Neuronal stem cell (in vitro differentiated cells): Measurements from ENCODE around the gene PNLDC1.
A peak's percentile ranks its signal among the peaks of the same experiment; 100 is the strongest.

Experiments
- DNase-seq: peaks from one replicate; pipeline ENCODE4 v3.0.0-alpha.2; 2013; ENCODE audit warnings: low spot score
- H2AFZ ChIP-seq: one replicate; pipeline ENCODE4 v1.6.1; 2013; ENCODE audit warnings: mild to moderate bottlenecking, low read length, inconsistent platforms
- H2AK5ac ChIP-seq: 2 replicates; pipeline ENCODE4 v1.6.1; 2013; ENCODE audit warnings: low read depth, mild to moderate bottlenecking, inconsistent platforms, low read length, moderate library complexity, mixed read lengths
- H2BK120ac ChIP-seq: 2 replicates; pipeline ENCODE4 v1.6.1; 2013; ENCODE audit warnings: low read depth, mild to moderate bottlenecking, inconsistent platforms, low read length, moderate library complexity, mixed read lengths
- H2BK12ac ChIP-seq: one replicate; pipeline ENCODE4 v1.6.1; 2013; ENCODE audit warnings: low read length, inconsistent platforms
- H2BK15ac ChIP-seq: 2 replicates; pipeline ENCODE4 v1.6.1; 2013; ENCODE audit warnings: mild to moderate bottlenecking, low read length, inconsistent platforms, mixed read lengths
- H2BK5ac ChIP-seq: one replicate; pipeline ENCODE4 v1.6.1; 2013; ENCODE audit warnings: inconsistent platforms, mild to moderate bottlenecking, low read length, moderate library complexity
- H3K14ac ChIP-seq: one replicate; pipeline ENCODE4 v1.6.1; 2013; ENCODE audit warnings: low read length, inconsistent platforms
- H3K18ac ChIP-seq: 2 replicates; pipeline ENCODE4 v1.6.1; 2013; ENCODE audit warnings: low read length, inconsistent platforms
- H3K23ac ChIP-seq: 2 replicates; pipeline ENCODE4 v1.6.1; 2013; ENCODE audit warnings: low read depth, mild to moderate bottlenecking, mixed read lengths, low read length, inconsistent platforms; ENCODE audit not compliant: poor library complexity
- H3K27ac ChIP-seq: replicated peaks from 3 replicates; pipeline ENCODE4 v1.5.1; 2013; ENCODE audit warnings: low read length, inconsistent platforms
- H3K27me3 ChIP-seq, 3 experiments: 2 replicates each; pipeline ENCODE4 v1.6.1; 2013; ENCODE audit warnings: low read length in 3 of 3, mild to moderate bottlenecking in 2 of 3, inconsistent platforms in 1 of 3, low read depth in 1 of 3, mixed read lengths in 1 of 3, moderate library complexity in 1 of 3; ENCODE audit not compliant: control insufficient read depth in 3 of 3, insufficient read depth in 3 of 3
- H3K36me3 ChIP-seq, 2 donors: replicated peaks in 1 of 2; 2 replicates each; pipeline ENCODE4 v1.6.1; 2013; ENCODE audit warnings: low read length in 2 of 2; ENCODE audit not compliant: control insufficient read depth in 2 of 2, insufficient read depth in 2 of 2
- H3K4ac ChIP-seq: 2 replicates; pipeline ENCODE4 v1.6.1; 2013; ENCODE audit warnings: inconsistent platforms, mild to moderate bottlenecking, low read length, moderate library complexity
- H3K4me1 ChIP-seq, 2 donors: 1 replicate in 1 of 2; 2 replicates in 1 of 2; pipeline ENCODE4 v1.6.1; 2013; ENCODE audit warnings: low read length in 2 of 2, low read depth in 1 of 2; ENCODE audit not compliant: control insufficient read depth in 2 of 2, insufficient read depth in 1 of 2
- H3K4me2 ChIP-seq: one replicate; pipeline ENCODE4 v1.6.1; 2013; ENCODE audit warnings: mild to moderate bottlenecking, low read length, inconsistent platforms; ENCODE audit not compliant: insufficient read depth, poor library complexity, severe bottlenecking
- H3K4me3 ChIP-seq, 2 donors: 2 replicates each; pipeline ENCODE4 v1.5.1; 2013; ENCODE audit warnings: low read length in 2 of 2, mild to moderate bottlenecking in 2 of 2, inconsistent platforms in 1 of 2, moderate library complexity in 1 of 2
- H3K79me1 ChIP-seq: one replicate; pipeline ENCODE4 v1.6.1; 2013; ENCODE audit warnings: low read depth, mild to moderate bottlenecking, inconsistent platforms, low read length, moderate library complexity
- H3K9ac ChIP-seq: one replicate; pipeline ENCODE4 v1.6.1; 2013; ENCODE audit warnings: mild to moderate bottlenecking, low read depth, low read length, inconsistent platforms; ENCODE audit not compliant: poor library complexity
- H3K9me3 ChIP-seq, 2 donors: replicated peaks in 1 of 2; 2 replicates each; pipeline versions ENCODE3 to v1.6.1; 2013; ENCODE audit warnings: low read length in 2 of 2, mild to moderate bottlenecking in 2 of 2, inconsistent platforms in 1 of 2, low read depth in 1 of 2, mixed read lengths in 1 of 2, moderate library complexity in 1 of 2; ENCODE audit not compliant: control insufficient read depth in 2 of 2, insufficient read depth in 1 of 2
- H4K8ac ChIP-seq: one replicate; pipeline ENCODE4 v1.6.1; 2013; ENCODE audit warnings: low read depth, mild to moderate bottlenecking, inconsistent platforms, low read length, moderate library complexity
- H4K91ac ChIP-seq: one replicate; pipeline ENCODE4 v1.6.1; 2013; ENCODE audit warnings: low read length, low read depth, mild to moderate bottlenecking, inconsistent platforms; ENCODE audit not compliant: poor library complexity
- WGBS, 2 donors: extraction: QIAGEN DNeasy Blood & Tissue Kit; methylation state at CpG; one replicate each; pipeline ENCODE4 v1.1.7; 2013; ENCODE audit warnings: missing lambda C conversion rate in 2 of 2, mixed read lengths in 1 of 2; ENCODE audit not compliant: insufficient read length in 2 of 2, insufficient replicate concordance in 1 of 2; ENCODE audit errors: extremely low coverage in 2 of 2; 5-methylcytosine and 5-hydroxymethylcytosine counted together

PNLDC1 gene

DNA sequence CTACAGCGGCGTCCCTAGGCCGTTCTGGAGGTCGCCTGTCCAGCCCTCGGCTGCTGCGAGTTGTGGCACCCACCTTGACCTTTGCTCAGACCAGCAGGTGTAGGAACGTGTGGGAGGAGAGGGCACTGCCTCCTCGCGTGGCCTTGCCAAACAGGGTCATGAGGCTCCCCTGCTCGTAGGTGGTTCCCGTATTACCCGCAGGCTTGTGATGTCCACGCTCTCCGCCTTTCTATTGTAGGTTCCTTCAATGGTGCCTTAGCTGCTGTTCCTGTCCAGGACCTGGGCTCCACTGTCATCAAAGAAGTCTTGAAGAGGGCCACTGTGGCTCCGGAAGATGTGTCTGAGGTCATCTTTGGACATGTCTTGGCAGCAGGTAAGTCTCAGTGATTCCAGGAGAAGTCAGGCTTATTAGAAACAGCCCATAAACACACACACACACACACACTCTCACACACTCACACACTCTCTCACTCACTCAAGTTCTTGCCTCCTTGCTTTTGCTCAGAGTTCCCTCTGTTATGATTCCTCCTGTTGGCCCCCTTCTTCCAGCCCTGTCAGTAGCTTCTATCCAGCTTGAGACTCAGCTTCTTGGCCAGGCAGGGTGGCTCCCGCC is 37.3 kb upstream of the PNLDC1 start:
- H2BK12ac ChIP-seq = peak overlapping the region; percentile 47
- peak overlapping the region; percentile 82 for H3K9ac ChIP-seq
- H4K91ac ChIP-seq = no peak overlapping the region
- no peak for DNase-seq
- peak overlapping the region; percentile 75 for H3K4me2 ChIP-seq
- H3K4ac ChIP-seq = peak overlapping the region; percentile 53
- H3K27ac ChIP-seq = peak overlapping the region; percentile 79
- H2BK15ac ChIP-seq = peak overlapping the region; percentile 7
- H2AK5ac ChIP-seq = peak overlapping the region; percentile 30
- no peak overlapping the region for H4K8ac ChIP-seq
- H3K27me3 ChIP-seq = no peaks in the 10 kb centered on the region
- peak overlapping the region; percentile 93 for H3K18ac ChIP-seq
- H3K79me1 ChIP-seq = peaks cover 13% of the 10 kb centered on the region
- H3K14ac ChIP-seq = no peak overlapping the region
- H3K4me3 ChIP-seq = peak overlapping the region; percentile 75 to 84
- peak overlapping the region; percentile 5 for H2AFZ ChIP-seq
- H3K4me1 ChIP-seq = peaks cover 16 to 28% of the 10 kb centered on the region in 2 donors
- peak overlapping the region; percentile 8 for H3K23ac ChIP-seq
- H2BK5ac ChIP-seq = no peak overlapping the region
- no CpG with 5 or more reads among the region's 16 CpGs for WGBS, 2 donors
- H3K36me3 ChIP-seq = peaks cover 34 to 78% of the 10 kb centered on the region in 2 donors
- no peaks in the 10 kb centered on the region for H3K9me3 ChIP-seq
- no peak overlapping the region for H2BK120ac ChIP-seq

DNA sequence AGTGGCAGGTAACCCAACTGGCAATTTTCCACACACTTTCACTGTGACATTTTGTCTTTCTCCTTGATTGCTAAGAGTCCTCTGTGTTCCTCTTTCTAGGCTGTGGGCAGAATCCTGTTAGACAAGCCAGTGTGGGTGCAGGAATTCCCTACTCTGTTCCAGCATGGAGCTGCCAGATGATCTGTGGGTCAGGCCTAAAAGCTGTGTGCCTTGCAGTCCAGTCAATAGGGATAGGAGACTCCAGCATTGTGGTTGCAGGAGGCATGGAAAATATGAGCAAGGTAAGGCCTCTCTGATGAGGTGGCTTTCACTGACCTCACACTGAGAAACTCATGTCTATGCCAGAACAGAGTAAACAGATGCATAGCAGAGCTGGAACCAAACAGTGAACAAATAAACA is 33.2 kb upstream of the PNLDC1 start:
- no peak overlapping the region for H3K4ac ChIP-seq
- H3K14ac ChIP-seq = no peak overlapping the region
- H4K8ac ChIP-seq = no peak overlapping the region
- no peak overlapping the region for H3K27ac ChIP-seq
- H4K91ac ChIP-seq = no peak overlapping the region
- H3K18ac ChIP-seq = no peak overlapping the region
- H2BK5ac ChIP-seq = no peak overlapping the region
- no peak overlapping the region for H2BK120ac ChIP-seq
- no peak overlapping the region for H2BK15ac ChIP-seq
- no peaks in the 10 kb centered on the region for H3K27me3 ChIP-seq
- H3K4me1 ChIP-seq = peaks cover 9 to 15% of the 10 kb centered on the region in 2 donors
- peaks cover 48 to 92% of the 10 kb centered on the region in 2 donors for H3K36me3 ChIP-seq
- no peak overlapping the region for H2AK5ac ChIP-seq
- H3K79me1 ChIP-seq = peaks cover 13% of the 10 kb centered on the region
- H3K9me3 ChIP-seq = peaks cover 2 to 7% of the 10 kb centered on the region in 2 donors
- no peak overlapping the region for H3K9ac ChIP-seq
- no peak overlapping the region for H2BK12ac ChIP-seq
- no peak overlapping the region for H3K23ac ChIP-seq
- no peak for DNase-seq
- no peak overlapping the region for H3K4me3 ChIP-seq
- H3K4me2 ChIP-seq = no peak overlapping the region
- no peak overlapping the region for H2AFZ ChIP-seq

DNA sequence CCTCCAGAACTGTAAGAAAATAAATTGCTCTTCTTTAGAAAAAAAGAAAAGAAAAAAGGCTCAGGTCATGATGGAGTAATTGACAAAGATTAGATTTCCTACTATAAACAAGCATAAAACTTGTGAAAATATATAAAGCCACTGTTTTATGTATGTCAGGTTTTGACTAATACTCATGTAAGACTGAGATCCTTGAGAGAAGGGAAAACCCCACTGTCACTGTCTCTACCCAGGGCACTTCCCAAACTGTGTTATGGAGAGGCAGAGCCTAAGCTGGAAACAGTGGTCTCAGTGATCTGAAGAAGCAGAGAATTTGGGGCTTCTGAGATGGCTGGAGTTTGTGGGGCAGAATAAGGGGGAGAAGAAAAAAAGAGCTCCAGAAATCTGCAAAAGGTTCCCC is 30.6 kb upstream of the PNLDC1 start:
- Histone ChIP-seq H3K9ac (no peak overlapping the region), H3K4me3 (no peak overlapping the region), H4K91ac (no peak overlapping the region), H2BK12ac (no peak overlapping the region), H3K36me3 (peaks cover 41 to 99% of the 10 kb centered on the region in 2 donors), H2AK5ac (no peak overlapping the region), H3K14ac (no peak overlapping the region), H3K4ac (no peak overlapping the region), H3K79me1 (peaks cover 6% of the 10 kb centered on the region), H3K23ac (no peak overlapping the region), H3K27me3 (no peaks in the 10 kb centered on the region), H3K4me2 (no peak overlapping the region), H4K8ac (no peak overlapping the region), H2BK120ac (no peak overlapping the region), H3K27ac (no peak overlapping the region), H3K4me1 (peaks cover 1 to 3% of the 10 kb centered on the region in 2 donors), H3K18ac (no peak overlapping the region), H2AFZ (no peak overlapping the region), H2BK15ac (no peak overlapping the region), H2BK5ac (no peak overlapping the region), H3K9me3 (peaks cover 2 to 7% of the 10 kb centered on the region in 2 donors)
- DNase-seq = no peak

DNA sequence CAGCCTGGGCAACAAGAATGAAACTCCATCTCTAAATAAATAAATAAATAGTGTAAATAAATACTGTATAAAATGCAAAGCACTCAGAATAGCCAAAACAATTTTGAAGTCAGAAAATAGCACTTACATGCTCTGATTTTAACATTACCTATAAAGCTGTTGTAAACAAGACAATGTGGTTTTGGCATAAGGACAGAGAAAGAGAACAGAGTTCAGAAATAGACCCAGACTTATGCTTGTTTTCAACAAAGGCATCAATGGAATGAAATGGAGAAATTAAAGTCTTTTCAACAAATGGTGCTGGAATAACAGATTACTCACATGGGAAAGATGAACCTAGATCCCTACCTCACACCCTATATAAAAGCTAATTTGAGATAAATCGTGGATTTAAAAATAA is 27.9 kb upstream of the PNLDC1 start:
- Histone ChIP-seq H3K9me3 (peaks cover 4 to 7% of the 10 kb centered on the region in 2 donors), H2BK15ac (no peak overlapping the region), H3K14ac (no peak overlapping the region), H3K4me2 (no peak overlapping the region), H2AK5ac (no peak overlapping the region), H3K18ac (no peak overlapping the region), H3K4me3 (no peak overlapping the region), H3K23ac (no peak overlapping the region), H3K9ac (no peak overlapping the region), H4K8ac (no peak overlapping the region), H3K27me3 (no peaks in the 10 kb centered on the region), H3K79me1 (peaks cover 3% of the 10 kb centered on the region), H2BK5ac (no peak overlapping the region), H2BK120ac (no peak overlapping the region), H3K36me3 (peaks cover 45 to 100% of the 10 kb centered on the region in 2 donors), H4K91ac (no peak overlapping the region), H3K27ac (no peak overlapping the region), H3K4ac (no peak overlapping the region), H3K4me1 (no peaks in the 10 kb centered on the region), H2AFZ (no peak overlapping the region), H2BK12ac (no peak overlapping the region)
- no CpG with 5 or more reads among the region's 1 CpG for WGBS, 2 donors
- DNase-seq = no peak
